A673 (cell line): Measurements from ENCODE around the gene NET1. TPM values are rescaled to one million over a fixed set of nuclear protein-coding genes. Genes with fewer than 3 reads are reported as not detected.
A peak's percentile ranks its signal among the peaks of the same experiment; 100 is the strongest.

Experiments used
- BruUV-seq: library from RNA; stranded (reverse); fragments of 400-500 nt; replicated peaks from 2 replicates; lab custom pipeline; 2021; lab: Mats Ljungman, UMichigan
- CTCF ChIA-PET: fragments of 300-600 bp; sonication (Branson Sonifier 250); formaldehyde crosslinking; loops from one replicate; lab custom pipeline; 2022; ENCODE audit warnings: antibody characterized with exemption; lab: Charles Lee
- POLR2A ChIA-PET: fragments of 300-600 bp; sonication (Branson Sonifier 250); formaldehyde crosslinking; loops from one replicate; lab custom pipeline; 2022; ENCODE audit warnings: antibody characterized with exemption; ENCODE audit not compliant: low non-redundant PET; lab: Charles Lee
- DNase-seq: peaks from one replicate; pipeline ENCODE4 v3.0.0-alpha.2; 2015; ENCODE audit warnings: low spot score
- H3K27ac ChIP-seq: fragments of 200-600 bp; sonication (generic); 2 replicates; pipeline ENCODE4 v1.5.1; 2016; ENCODE audit warnings: mixed run types, low read depth, mild to moderate bottlenecking, mixed read lengths, antibody characterized with exemption, low read length; ENCODE audit not compliant: poor library complexity, severe bottlenecking
- H3K27me3 ChIP-seq: fragments of 200-600 bp; sonication (generic); replicated peaks from 2 replicates; pipeline ENCODE4 v1.6.1; 2017; ENCODE audit warnings: mixed run types, low read depth, mild to moderate bottlenecking, mixed read lengths, antibody characterized with exemption, low read length; ENCODE audit not compliant: insufficient read depth, poor library complexity
- H3K36me3 ChIP-seq: fragments of 200-600 bp; sonication (generic); 2 replicates; pipeline ENCODE4 v1.6.1; 2016; ENCODE audit warnings: mixed run types, mild to moderate bottlenecking, mixed read lengths, antibody characterized with exemption, low read length; ENCODE audit not compliant: insufficient read depth, poor library complexity, severe bottlenecking
- H3K4me1 ChIP-seq: fragments of 200-600 bp; sonication (generic); 2 replicates; pipeline ENCODE4 v1.6.1; 2017; ENCODE audit warnings: mixed run types, mild to moderate bottlenecking, mixed read lengths, antibody characterized with exemption, low read length; ENCODE audit not compliant: insufficient read depth, poor library complexity, severe bottlenecking
- H3K4me3 ChIP-seq: fragments of 200-600 bp; sonication (generic); 2 replicates; pipeline ENCODE4 v1.5.1; 2016; ENCODE audit warnings: low read depth, mixed run types, mild to moderate bottlenecking, mixed read lengths, low read length; ENCODE audit not compliant: poor library complexity, severe bottlenecking
- H3K9me3 ChIP-seq: fragments of 200-600 bp; sonication (generic); 2 replicates; pipeline ENCODE4 v1.6.1; 2016; ENCODE audit warnings: mixed run types, low read depth, mild to moderate bottlenecking, mixed read lengths, antibody characterized with exemption, low read length; ENCODE audit not compliant: poor library complexity, severe bottlenecking
- EZH2 ChIP-seq: fragments of 200-600 bp; sonication (generic); IDR thresholded peaks from 2 replicates; pipeline ENCODE4 v1.6.1; 2017; ENCODE audit warnings: borderline replicate concordance, low read depth, mild to moderate bottlenecking, mixed read lengths, antibody characterized with exemption, low read length; ENCODE audit not compliant: poor library complexity, severe bottlenecking
- intact Hi-C: fragments of 100-400 bp; cut with micrococcal nuclease; formaldehyde crosslinking; loops from one replicate; pipeline ENCODE4 v1.10.0; 2022; ENCODE audit not compliant: unreplicated experiment
- total RNA-seq: library from RNA; stranded (reverse); gene quantifications from 2 replicates; pipeline ENCODE4 v1.2.3, GENCODE V29; 2021
- TF ChIP-seq, protein P1 (sequence below): fragments of 300-800, 200-600 bp; sonication (generic); conservative IDR thresholded peaks from 2 replicates; pipeline ENCODE4 v1.5.1; 2017; ENCODE audit warnings: low read depth, mild to moderate bottlenecking, antibody characterized with exemption, low read length, moderate library complexity, mixed read lengths

Gene NET1
- total RNA-seq, 1 experiment from 2014 or later = 71.4 TPM

DNA sequence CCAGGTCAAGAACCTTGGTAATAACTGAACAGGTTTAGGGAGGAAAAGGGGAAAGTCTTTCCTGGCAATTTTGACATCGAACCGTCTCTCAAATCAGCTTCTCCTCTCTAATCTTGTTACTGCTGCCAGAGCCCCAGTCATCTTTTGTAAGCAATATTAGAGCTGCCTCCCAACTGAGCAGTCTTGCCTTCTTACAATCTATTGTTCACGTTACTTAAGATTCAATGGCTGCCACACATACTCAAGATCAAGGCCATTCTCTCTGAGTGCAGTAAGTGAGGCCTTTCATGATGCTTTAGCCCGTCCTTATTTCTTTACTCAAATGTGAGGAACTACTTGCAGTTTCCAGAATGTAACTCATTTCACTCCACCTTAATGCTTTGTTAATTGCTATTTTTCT is 12.4 kb downstream of the NET1 start:
- H3K4me1 ChIP-seq = peaks cover 27% of the 10 kb centered on the region
- no peak for TF ChIP-seq EZH2
- TF ChIP-seq, protein P1, sequence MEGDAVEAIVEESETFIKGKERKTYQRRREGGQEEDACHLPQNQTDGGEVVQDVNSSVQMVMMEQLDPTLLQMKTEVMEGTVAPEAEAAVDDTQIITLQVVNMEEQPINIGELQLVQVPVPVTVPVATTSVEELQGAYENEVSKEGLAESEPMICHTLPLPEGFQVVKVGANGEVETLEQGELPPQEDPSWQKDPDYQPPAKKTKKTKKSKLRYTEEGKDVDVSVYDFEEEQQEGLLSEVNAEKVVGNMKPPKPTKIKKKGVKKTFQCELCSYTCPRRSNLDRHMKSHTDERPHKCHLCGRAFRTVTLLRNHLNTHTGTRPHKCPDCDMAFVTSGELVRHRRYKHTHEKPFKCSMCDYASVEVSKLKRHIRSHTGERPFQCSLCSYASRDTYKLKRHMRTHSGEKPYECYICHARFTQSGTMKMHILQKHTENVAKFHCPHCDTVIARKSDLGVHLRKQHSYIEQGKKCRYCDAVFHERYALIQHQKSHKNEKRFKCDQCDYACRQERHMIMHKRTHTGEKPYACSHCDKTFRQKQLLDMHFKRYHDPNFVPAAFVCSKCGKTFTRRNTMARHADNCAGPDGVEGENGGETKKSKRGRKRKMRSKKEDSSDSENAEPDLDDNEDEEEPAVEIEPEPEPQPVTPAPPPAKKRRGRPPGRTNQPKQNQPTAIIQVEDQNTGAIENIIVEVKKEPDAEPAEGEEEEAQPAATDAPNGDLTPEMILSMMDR = no peak
- intact Hi-C loops = no loop called here
- CTCF ChIA-PET = no interaction called here
- H3K9me3 ChIP-seq = no peaks in the 10 kb centered on the region
- peaks cover 14% of the 10 kb centered on the region for H3K36me3 ChIP-seq
- peak overlapping the region; percentile 53 for H3K27ac ChIP-seq
- no peaks in the 10 kb centered on the region for H3K27me3 ChIP-seq
- BruUV-seq = no TSS peak
- DNase-seq = peak; percentile 50
- POLR2A ChIA-PET = no interaction called here
- H3K4me3 ChIP-seq = no peak overlapping the region

DNA sequence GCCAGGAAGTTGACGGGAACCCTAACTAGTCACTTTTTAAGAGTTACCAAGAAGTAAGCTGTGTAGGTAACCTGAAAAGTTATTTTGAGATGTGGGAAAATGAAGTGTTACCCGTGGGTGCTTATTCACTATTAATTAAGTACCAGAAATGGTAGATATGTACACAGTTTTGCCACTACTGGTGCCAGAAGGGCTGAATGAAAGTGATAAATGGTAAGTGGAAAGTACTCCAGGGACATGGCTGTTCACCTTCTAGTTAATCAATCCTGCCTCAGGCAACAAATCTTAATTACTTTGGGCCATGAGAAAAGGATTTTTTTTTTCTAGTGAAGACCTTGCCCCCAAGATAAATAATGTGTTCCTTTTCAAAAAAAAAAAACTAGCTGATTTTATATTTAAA is 15.8 kb downstream of the NET1 start:
- H3K27me3 ChIP-seq = no peaks in the 10 kb centered on the region
- BruUV-seq = no TSS peak
- ChIA-PET CTCF (interaction anchor here (0.6 kb wide), 1 partner anchor 13 kb away, joined by 3 read pairs; no protein-coding TSS in a partner anchor), POLR2A (no interaction called here)
- no peak overlapping the region for H3K4me3 ChIP-seq
- H3K36me3 ChIP-seq = peaks cover 36% of the 10 kb centered on the region
- H3K27ac ChIP-seq = peak overlapping the region; percentile 52
- TF ChIP-seq, protein P1 = no peak
- no peak for TF ChIP-seq EZH2
- DNase-seq = no peak
- intact Hi-C loops = no loop called here
- peaks cover 6% of the 10 kb centered on the region for H3K9me3 ChIP-seq
- H3K4me1 ChIP-seq = peaks cover 27% of the 10 kb centered on the region

DNA sequence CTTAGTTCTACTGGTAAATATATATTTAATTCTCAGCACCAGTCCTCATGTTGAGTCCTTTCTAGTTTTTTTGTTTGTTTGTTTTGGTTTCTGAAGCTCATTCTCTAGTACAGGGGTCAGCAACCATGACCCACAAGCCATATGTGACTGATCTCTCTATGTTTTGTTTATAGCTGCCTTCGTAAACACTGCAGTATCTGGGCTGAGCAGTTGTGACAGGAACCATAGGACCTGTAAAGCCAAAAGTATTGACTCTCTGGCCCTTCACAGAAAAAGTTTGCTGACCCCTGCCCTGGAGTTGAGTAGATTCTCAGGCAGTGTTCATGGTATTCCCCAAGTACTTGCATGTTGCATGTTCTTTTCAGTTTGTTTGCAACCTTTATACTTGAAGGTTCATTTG is 20.8 kb downstream of the NET1 start:
- Histone ChIP-seq H3K4me3 (no peak overlapping the region), H3K4me1 (peaks cover 4% of the 10 kb centered on the region), H3K36me3 (peaks cover 37% of the 10 kb centered on the region), H3K9me3 (peaks cover 6% of the 10 kb centered on the region), H3K27me3 (no peaks in the 10 kb centered on the region), H3K27ac (peak overlapping the region; percentile 37)
- TF ChIP-seq, protein P1 = no peak
- no peak for TF ChIP-seq EZH2
- CTCF ChIA-PET = no interaction called here
- no peak for DNase-seq
- BruUV-seq = no TSS peak
- intact Hi-C loops = loop anchor here (5.0 kb wide), 1 partner anchor 586 kb away; no protein-coding TSS in a partner anchor
- POLR2A ChIA-PET = no interaction called here
